Adipose tissue (tissue), 3 donors: ENCODE results near the gene MBD6. TPM values are rescaled to one million over a fixed set of nuclear protein-coding genes. Genes with fewer than 3 reads are reported as not detected.
"Not testable (repeated sequence)": the region's sequence is repeated elsewhere in the genome, so short reads cannot be mapped to it uniquely, and the experiment has no call there.

Source experiments
- H3K27ac ChIP-seq: one replicate; pipeline ENCODE4 v1.5.1; 2013; ENCODE audit warnings: low read depth, low read length
- WGBS, 3 donors: extraction: QIAGEN DNeasy Blood & Tissue Kit; methylation state at CpG; one replicate each; pipeline ENCODE4 v1.1.7; 2013; 5-methylcytosine and 5-hydroxymethylcytosine counted together
- polyA plus RNA-seq, 3 donors: library from polyadenylated mRNA; stranded (reverse); fragments of 200-250 nt; gene quantifications; one replicate each; pipeline ENCODE4 v1.2.3, GENCODE V29; 2013
- donor health status: healthy with polysubstance abuse.
- donor health status: Bipolar disorder and iron deficiency.
- donor health status: healthy.

MBD6 gene
- polyA plus RNA-seq, 3 donors: 20.9 to 32.4 (median 24.8) TPM

- no peak overlapping the region for H3K27ac ChIP-seq
Measured at GRCh38 chr12:57511588-57512325, 10.9 kb upstream of the MBD6 start.

GRCh38 chr12:57512665-57513064, 10.0 kb upstream of the MBD6 start:
- 91 to 94% (median 92%) methylated on average over 6 of the region's 6 CpGs for WGBS, 3 donors
- H3K27ac ChIP-seq: no peak overlapping the region

More at GRCh38 chr12:57511588-57512325, 10.9 kb upstream of the MBD6 start:
- WGBS, 3 donors: 92 to 98% (median 97%) methylated on average over 7 of the region's 7 CpGs

GRCh38 chr12:57513266-57513665, 9.4 kb upstream of the MBD6 start:
- WGBS, 3 donors: 95 to 99% (median 97%) methylated on average over 5 of the region's 5 CpGs
- H3K27ac ChIP-seq: no peak overlapping the region

GRCh38 chr12:57513677-57514076, 8.9 kb upstream of the MBD6 start:
- not testable (repeated sequence) for H3K27ac ChIP-seq
- WGBS, 3 donors: 90 to 96% (median 93%) methylated on average over 6 of the region's 6 CpGs

- WGBS, 3 donors: 68 to 93% (median 93%) methylated on average over 9 of the region's 9 CpGs
- not testable (repeated sequence) for H3K27ac ChIP-seq
Measured at GRCh38 chr12:57514246-57514645, 8.4 kb upstream of the MBD6 start.

GRCh38 chr12:57514720-57515407, 7.8 kb upstream of the MBD6 start:
- 69 to 87% (median 86%) methylated on average over 9 of the region's 9 CpGs for WGBS, 3 donors
- H3K27ac ChIP-seq: no peak overlapping the region

GRCh38 chr12:57515408-57515933, 7.2 kb upstream of the MBD6 start:
- no peak overlapping the region for H3K27ac ChIP-seq

GRCh38 chr12:57515934-57516541, 6.6 kb upstream of the MBD6 start:
- 78 to 80% (median 80%) methylated on average over 11 of the region's 11 CpGs for WGBS, 3 donors
- H3K27ac ChIP-seq: no peak overlapping the region

More at GRCh38 chr12:57515408-57515933, 7.2 kb upstream of the MBD6 start:
- 45 to 79% (median 74%) methylated on average over 3 of the region's 3 CpGs for WGBS, 3 donors

GRCh38 chr12:57516617-57517153, 5.9 kb upstream of the MBD6 start:
- 82 to 83% (median 82%) methylated on average over 11 of the region's 11 CpGs for WGBS, 3 donors
- no peak overlapping the region for H3K27ac ChIP-seq

- 48 to 79% (median 63%) methylated on average over 1 of the region's 1 CpG for WGBS, 3 donors
Measured at GRCh38 chr12:57517187-57517586, 5.4 kb upstream of the MBD6 start.

GRCh38 chr12:57517718-57518117, 4.9 kb upstream of the MBD6 start:
- WGBS, 3 donors: 80 to 87% (median 86%) methylated on average over 10 of the region's 10 CpGs
- H3K27ac ChIP-seq: not testable (repeated sequence)

More at GRCh38 chr12:57517187-57517586, 5.4 kb upstream of the MBD6 start:
- no peak overlapping the region for H3K27ac ChIP-seq

GRCh38 chr12:57518176-57518919, 4.3 kb upstream of the MBD6 start:
- H3K27ac ChIP-seq: no peak overlapping the region
- WGBS, 3 donors: 45 to 56% (median 48%) methylated on average over 8 of the region's 8 CpGs

- WGBS, 3 donors: 16 to 29% (median 26%) methylated on average over 7 of the region's 7 CpGs
- H3K27ac ChIP-seq: peak overlapping the region; percentile 86
Measured at GRCh38 chr12:57518920-57519795, 3.5 kb upstream of the MBD6 start.

- H3K27ac ChIP-seq: peak overlapping the region; percentile 86
- 0 to 1% (median 1%) methylated on average over 8 of the region's 8 CpGs for WGBS, 3 donors
Measured at GRCh38 chr12:57519796-57520052, 2.9 kb upstream of the MBD6 start.

GRCh38 chr12:57520053-57520818, 2.4 kb upstream of the MBD6 start, which contains the start of gene DDIT3:
DDIT3 (minus strand) TSS chr12:57520514; CDS start chr12:57517406, 3,108 bp downstream.
- 0 to 1% (median 0%) methylated on average over 44 to 52 of the region's 52 CpGs for WGBS, 3 donors

GRCh38 chr12:57521525-57522010, 1.1 kb upstream of the MBD6 start:
- 33 to 57% (median 51%) methylated on average over 17 of the region's 17 CpGs for WGBS, 3 donors
- peak overlapping the region; percentile 5 for H3K27ac ChIP-seq

More at GRCh38 chr12:57520053-57520818, 2.4 kb upstream of the MBD6 start, which contains the start of gene DDIT3:
- H3K27ac ChIP-seq: peak within 1 kb of the TSS; percentile 98
